ENCODE data around the gene SFT2D3.

DNA sequence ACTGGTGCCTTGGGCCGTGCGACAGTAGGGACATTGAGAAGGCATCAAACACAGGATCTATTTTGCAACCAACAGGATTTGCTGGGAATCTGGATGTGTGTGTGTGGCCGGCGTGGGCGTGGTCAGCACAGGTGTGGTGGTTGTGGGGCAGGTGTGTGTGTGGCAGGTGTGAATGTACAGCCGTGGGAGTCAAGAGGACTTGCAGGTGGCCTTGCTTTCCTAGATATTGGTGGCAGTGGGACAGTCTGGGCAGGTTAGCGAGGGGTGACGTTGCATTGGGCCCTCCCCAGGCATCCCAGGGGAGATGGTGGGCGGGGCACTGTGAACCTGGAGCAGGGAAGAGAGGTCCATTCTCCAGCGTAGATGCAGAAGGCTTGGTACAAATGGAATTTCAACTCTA is 22.8 kb upstream of the SFT2D3 start:
- no peak for TF ChIP-seq ZZZ3 (CRISPR knock-in tag; IDR thresholded peaks at IDR 0.05; ENCODE audit: borderline replicate concordance)
- TF ChIP-seq, protein P1, sequence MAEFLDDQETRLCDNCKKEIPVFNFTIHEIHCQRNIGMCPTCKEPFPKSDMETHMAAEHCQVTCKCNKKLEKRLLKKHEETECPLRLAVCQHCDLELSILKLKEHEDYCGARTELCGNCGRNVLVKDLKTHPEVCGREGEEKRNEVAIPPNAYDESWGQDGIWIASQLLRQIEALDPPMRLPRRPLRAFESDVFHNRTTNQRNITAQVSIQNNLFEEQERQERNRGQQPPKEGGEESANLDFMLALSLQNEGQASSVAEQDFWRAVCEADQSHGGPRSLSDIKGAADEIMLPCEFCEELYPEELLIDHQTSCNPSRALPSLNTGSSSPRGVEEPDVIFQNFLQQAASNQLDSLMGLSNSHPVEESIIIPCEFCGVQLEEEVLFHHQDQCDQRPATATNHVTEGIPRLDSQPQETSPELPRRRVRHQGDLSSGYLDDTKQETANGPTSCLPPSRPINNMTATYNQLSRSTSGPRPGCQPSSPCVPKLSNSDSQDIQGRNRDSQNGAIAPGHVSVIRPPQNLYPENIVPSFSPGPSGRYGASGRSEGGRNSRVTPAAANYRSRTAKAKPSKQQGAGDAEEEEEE (CRISPR knock-in tag; IDR thresholded peaks at IDR 0.05; ENCODE audit: borderline replicate concordance): no peak
- TF ChIP-seq, protein P2, sequence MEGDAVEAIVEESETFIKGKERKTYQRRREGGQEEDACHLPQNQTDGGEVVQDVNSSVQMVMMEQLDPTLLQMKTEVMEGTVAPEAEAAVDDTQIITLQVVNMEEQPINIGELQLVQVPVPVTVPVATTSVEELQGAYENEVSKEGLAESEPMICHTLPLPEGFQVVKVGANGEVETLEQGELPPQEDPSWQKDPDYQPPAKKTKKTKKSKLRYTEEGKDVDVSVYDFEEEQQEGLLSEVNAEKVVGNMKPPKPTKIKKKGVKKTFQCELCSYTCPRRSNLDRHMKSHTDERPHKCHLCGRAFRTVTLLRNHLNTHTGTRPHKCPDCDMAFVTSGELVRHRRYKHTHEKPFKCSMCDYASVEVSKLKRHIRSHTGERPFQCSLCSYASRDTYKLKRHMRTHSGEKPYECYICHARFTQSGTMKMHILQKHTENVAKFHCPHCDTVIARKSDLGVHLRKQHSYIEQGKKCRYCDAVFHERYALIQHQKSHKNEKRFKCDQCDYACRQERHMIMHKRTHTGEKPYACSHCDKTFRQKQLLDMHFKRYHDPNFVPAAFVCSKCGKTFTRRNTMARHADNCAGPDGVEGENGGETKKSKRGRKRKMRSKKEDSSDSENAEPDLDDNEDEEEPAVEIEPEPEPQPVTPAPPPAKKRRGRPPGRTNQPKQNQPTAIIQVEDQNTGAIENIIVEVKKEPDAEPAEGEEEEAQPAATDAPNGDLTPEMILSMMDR (CRISPR knock-in tag; IDR thresholded peaks at IDR 0.05): no peak
- TF ChIP-seq ZFYVE20 (CRISPR knock-in tag; IDR thresholded peaks at IDR 0.05; ENCODE audit: borderline replicate concordance, low read depth): no peak
- TF ChIP-seq SP2 (CRISPR knock-in tag; IDR thresholded peaks at IDR 0.05): no peak
- TF ChIP-seq ZNF326 (CRISPR knock-in tag; IDR thresholded peaks at IDR 0.05; ENCODE audit: borderline replicate concordance): no peak

Data from HepG2 (cell line).